Neuronal stem cell (in vitro differentiated cells): ENCODE measurements around the gene METTL5.

ENCODE experiments used
- DNase-seq: peaks from one replicate; pipeline ENCODE4 v3.0.0-alpha.2; 2013; ENCODE audit warnings: low spot score
- H2AFZ ChIP-seq: one replicate; pipeline ENCODE4 v1.6.1; 2013; ENCODE audit warnings: mild to moderate bottlenecking, low read length, inconsistent platforms
- H2AK5ac ChIP-seq: 2 replicates; pipeline ENCODE4 v1.6.1; 2013; ENCODE audit warnings: low read depth, mild to moderate bottlenecking, inconsistent platforms, low read length, moderate library complexity, mixed read lengths
- H2BK120ac ChIP-seq: 2 replicates; pipeline ENCODE4 v1.6.1; 2013; ENCODE audit warnings: low read depth, mild to moderate bottlenecking, inconsistent platforms, low read length, moderate library complexity, mixed read lengths
- H2BK12ac ChIP-seq: one replicate; pipeline ENCODE4 v1.6.1; 2013; ENCODE audit warnings: low read length, inconsistent platforms
- H2BK15ac ChIP-seq: 2 replicates; pipeline ENCODE4 v1.6.1; 2013; ENCODE audit warnings: mild to moderate bottlenecking, low read length, inconsistent platforms, mixed read lengths
- H2BK5ac ChIP-seq: one replicate; pipeline ENCODE4 v1.6.1; 2013; ENCODE audit warnings: inconsistent platforms, mild to moderate bottlenecking, low read length, moderate library complexity
- H3K14ac ChIP-seq: one replicate; pipeline ENCODE4 v1.6.1; 2013; ENCODE audit warnings: low read length, inconsistent platforms
- H3K18ac ChIP-seq: 2 replicates; pipeline ENCODE4 v1.6.1; 2013; ENCODE audit warnings: low read length, inconsistent platforms
- H3K23ac ChIP-seq: 2 replicates; pipeline ENCODE4 v1.6.1; 2013; ENCODE audit warnings: low read depth, mild to moderate bottlenecking, mixed read lengths, low read length, inconsistent platforms; ENCODE audit not compliant: poor library complexity
- H3K27ac ChIP-seq: replicated peaks from 3 replicates; pipeline ENCODE4 v1.5.1; 2013; ENCODE audit warnings: low read length, inconsistent platforms
- H3K27me3 ChIP-seq, 3 experiments: 2 replicates each; pipeline ENCODE4 v1.6.1; 2013; ENCODE audit warnings: low read length in 3 of 3, mild to moderate bottlenecking in 2 of 3, inconsistent platforms in 1 of 3, low read depth in 1 of 3, mixed read lengths in 1 of 3, moderate library complexity in 1 of 3; ENCODE audit not compliant: control insufficient read depth in 3 of 3, insufficient read depth in 3 of 3
- H3K36me3 ChIP-seq, 2 donors: replicated peaks in 1 of 2; 2 replicates each; pipeline ENCODE4 v1.6.1; 2013; ENCODE audit warnings: low read length in 2 of 2; ENCODE audit not compliant: control insufficient read depth in 2 of 2, insufficient read depth in 2 of 2
- H3K4ac ChIP-seq: 2 replicates; pipeline ENCODE4 v1.6.1; 2013; ENCODE audit warnings: inconsistent platforms, mild to moderate bottlenecking, low read length, moderate library complexity
- H3K4me1 ChIP-seq, 2 donors: 1 replicate in 1 of 2; 2 replicates in 1 of 2; pipeline ENCODE4 v1.6.1; 2013; ENCODE audit warnings: low read length in 2 of 2, low read depth in 1 of 2; ENCODE audit not compliant: control insufficient read depth in 2 of 2, insufficient read depth in 1 of 2
- H3K4me2 ChIP-seq: one replicate; pipeline ENCODE4 v1.6.1; 2013; ENCODE audit warnings: mild to moderate bottlenecking, low read length, inconsistent platforms; ENCODE audit not compliant: insufficient read depth, poor library complexity, severe bottlenecking
- H3K4me3 ChIP-seq, 2 donors: 2 replicates each; pipeline ENCODE4 v1.5.1; 2013; ENCODE audit warnings: low read length in 2 of 2, mild to moderate bottlenecking in 2 of 2, inconsistent platforms in 1 of 2, moderate library complexity in 1 of 2
- H3K79me1 ChIP-seq: one replicate; pipeline ENCODE4 v1.6.1; 2013; ENCODE audit warnings: low read depth, mild to moderate bottlenecking, inconsistent platforms, low read length, moderate library complexity
- H3K9ac ChIP-seq: one replicate; pipeline ENCODE4 v1.6.1; 2013; ENCODE audit warnings: mild to moderate bottlenecking, low read depth, low read length, inconsistent platforms; ENCODE audit not compliant: poor library complexity
- H3K9me3 ChIP-seq, 2 donors: replicated peaks in 1 of 2; 2 replicates each; pipeline versions ENCODE3 to v1.6.1; 2013; ENCODE audit warnings: low read length in 2 of 2, mild to moderate bottlenecking in 2 of 2, inconsistent platforms in 1 of 2, low read depth in 1 of 2, mixed read lengths in 1 of 2, moderate library complexity in 1 of 2; ENCODE audit not compliant: control insufficient read depth in 2 of 2, insufficient read depth in 1 of 2
- H4K8ac ChIP-seq: one replicate; pipeline ENCODE4 v1.6.1; 2013; ENCODE audit warnings: low read depth, mild to moderate bottlenecking, inconsistent platforms, low read length, moderate library complexity
- H4K91ac ChIP-seq: one replicate; pipeline ENCODE4 v1.6.1; 2013; ENCODE audit warnings: low read length, low read depth, mild to moderate bottlenecking, inconsistent platforms; ENCODE audit not compliant: poor library complexity
- WGBS, 2 donors: extraction: QIAGEN DNeasy Blood & Tissue Kit; methylation state at CpG; one replicate each; pipeline ENCODE4 v1.1.7; 2013; ENCODE audit warnings: missing lambda C conversion rate in 2 of 2, mixed read lengths in 1 of 2; ENCODE audit not compliant: insufficient read length in 2 of 2, insufficient replicate concordance in 1 of 2; ENCODE audit errors: extremely low coverage in 2 of 2; 5-methylcytosine and 5-hydroxymethylcytosine counted together

METTL5 gene

GRCh38 chr2:169776252-169776761, 48.4 kb downstream of the METTL5 start:
- Histone ChIP-seq H2AFZ (no peak overlapping the region), H3K9me3 (no peaks in the 10 kb centered on the region), H2BK120ac (no peak overlapping the region), H3K18ac (no peak overlapping the region), H2BK12ac (no peak overlapping the region), H3K4me3 (no peak overlapping the region), H3K27ac (no peak overlapping the region), H2BK15ac (no peak overlapping the region), H3K36me3 (peaks cover 0 to 13% of the 10 kb centered on the region in 2 donors), H3K4ac (no peak overlapping the region), H3K79me1 (no peaks in the 10 kb centered on the region), H4K91ac (no peak overlapping the region), H2AK5ac (no peak overlapping the region), H3K4me2 (no peak overlapping the region), H2BK5ac (no peak overlapping the region), H3K23ac (no peak overlapping the region), H3K27me3 (no peaks in the 10 kb centered on the region), H3K9ac (no peak overlapping the region), H3K4me1 (peaks cover 0 to 2% of the 10 kb centered on the region in 2 donors), H4K8ac (no peak overlapping the region), H3K14ac (no peak overlapping the region)
- no CpG with 5 or more reads among the region's 2 CpGs for WGBS, 2 donors
- no peak for DNase-seq

GRCh38 chr2:169775765-169776164, 48.9 kb downstream of the METTL5 start:
- Histone ChIP-seq H4K8ac (no peak overlapping the region), H3K79me1 (no peaks in the 10 kb centered on the region), H2BK120ac (no peak overlapping the region), H3K9me3 (no peaks in the 10 kb centered on the region), H3K23ac (no peak overlapping the region), H3K36me3 (peaks cover 0 to 13% of the 10 kb centered on the region in 2 donors), H3K27me3 (no peaks in the 10 kb centered on the region), H3K27ac (no peak overlapping the region), H2BK5ac (no peak overlapping the region), H2BK12ac (no peak overlapping the region), H3K4me1 (peaks cover 0 to 2% of the 10 kb centered on the region in 2 donors), H3K18ac (no peak overlapping the region), H3K4me3 (no peak overlapping the region), H3K9ac (no peak overlapping the region), H2BK15ac (no peak overlapping the region), H4K91ac (no peak overlapping the region), H2AFZ (no peak overlapping the region), H3K14ac (no peak overlapping the region), H3K4ac (no peak overlapping the region), H2AK5ac (no peak overlapping the region), H3K4me2 (no peak overlapping the region)
- WGBS, 2 donors, result no CpG with 5 or more reads among the region's 2 CpGs
- DNase-seq, result no peak

GRCh38 chr2:169775354-169775753, 49.4 kb downstream of the METTL5 start:
- H3K18ac ChIP-seq, result no peak overlapping the region
- no CpG with 5 or more reads among the region's 3 CpGs for WGBS, 2 donors
- no peak overlapping the region for H4K91ac ChIP-seq
- no peak overlapping the region for H3K27ac ChIP-seq
- no peak overlapping the region for H2AFZ ChIP-seq
- H3K4me1 ChIP-seq, result peaks cover 0 to 2% of the 10 kb centered on the region in 2 donors
- H4K8ac ChIP-seq, result no peak overlapping the region
- H3K4me3 ChIP-seq, result no peak overlapping the region
- no peak for DNase-seq
- no peak overlapping the region for H2BK5ac ChIP-seq
- H2BK12ac ChIP-seq, result no peak overlapping the region
- no peak overlapping the region for H3K23ac ChIP-seq
- no peaks in the 10 kb centered on the region for H3K9me3 ChIP-seq
- H3K4ac ChIP-seq, result no peak overlapping the region
- no peak overlapping the region for H3K14ac ChIP-seq
- no peak overlapping the region for H2BK120ac ChIP-seq
- no peak overlapping the region for H2AK5ac ChIP-seq
- no peak overlapping the region for H2BK15ac ChIP-seq
- peaks cover 0 to 13% of the 10 kb centered on the region in 2 donors for H3K36me3 ChIP-seq
- no peaks in the 10 kb centered on the region for H3K27me3 ChIP-seq
- no peak overlapping the region for H3K4me2 ChIP-seq
- no peak overlapping the region for H3K9ac ChIP-seq
- H3K79me1 ChIP-seq, result no peaks in the 10 kb centered on the region

GRCh38 chr2:169772651-169773050, 52.1 kb downstream of the METTL5 start:
- no peak overlapping the region for H3K9ac ChIP-seq
- H2BK5ac ChIP-seq, result no peak overlapping the region
- no peak overlapping the region for H2AFZ ChIP-seq
- H3K27me3 ChIP-seq, result no peaks in the 10 kb centered on the region
- no peak overlapping the region for H3K4me3 ChIP-seq
- no peak overlapping the region for H4K8ac ChIP-seq
- no peak overlapping the region for H3K4ac ChIP-seq
- H2BK12ac ChIP-seq, result no peak overlapping the region
- no peak overlapping the region for H2AK5ac ChIP-seq
- no peak overlapping the region for H3K14ac ChIP-seq
- H4K91ac ChIP-seq, result no peak overlapping the region
- peaks cover 0 to 22% of the 10 kb centered on the region in 2 donors for H3K36me3 ChIP-seq
- H3K27ac ChIP-seq, result no peak overlapping the region
- H3K4me2 ChIP-seq, result no peak overlapping the region
- no peak overlapping the region for H3K23ac ChIP-seq
- H3K18ac ChIP-seq, result no peak overlapping the region
- H3K9me3 ChIP-seq, result peaks cover 2 to 4% of the 10 kb centered on the region in 2 donors
- no peak overlapping the region for H2BK15ac ChIP-seq
- no peak for DNase-seq
- peaks cover 0 to 2% of the 10 kb centered on the region in 2 donors for H3K4me1 ChIP-seq
- WGBS, 2 donors, result no CpG with 5 or more reads among the region's 2 CpGs
- H3K79me1 ChIP-seq, result no peaks in the 10 kb centered on the region
- no peak overlapping the region for H2BK120ac ChIP-seq
